GM18909 (cell line): ENCODE results near the gene ADORA2A.

Source experiments
- ATAC-seq: cut with Tn5 transposase; IDR thresholded peaks from one replicate; pipeline ENCODE4 v1.9.1; 2021; ENCODE audit warnings: mild to moderate bottlenecking; ENCODE audit not compliant: unreplicated experiment, poor library complexity

ADORA2A gene

GRCh38 chr22:24427500-24428164, at the start of gene ADORA2A:
Gene ADORA2A (plus strand): TSS chr22:24427599. CDS start chr22:24433405, 5,806 bp downstream.
- peak; percentile 56 for ATAC-seq

DNA sequence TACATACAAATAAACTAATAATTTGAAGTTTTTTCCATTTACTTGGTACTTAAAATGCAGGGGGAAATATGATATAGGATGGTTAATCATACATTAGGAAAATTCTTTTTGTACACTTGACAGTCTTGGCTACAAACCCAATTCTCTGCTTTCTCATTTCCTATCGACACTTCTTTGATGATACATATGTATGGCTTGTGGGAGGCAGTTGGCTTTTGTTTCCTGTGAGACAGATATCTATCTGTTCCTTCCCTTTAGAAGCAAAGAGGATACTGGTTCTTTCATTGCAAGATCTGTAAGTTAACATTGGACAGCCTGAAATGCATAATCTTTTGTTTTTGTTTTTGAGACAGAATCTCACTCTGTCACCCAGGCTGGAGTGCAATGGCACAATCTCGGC, 47.9 kb upstream of the ADORA2A start:
- no peak for ATAC-seq

- no peak for ATAC-seq
Measured at GRCh38 chr22:24380220-24380904, 47.0 kb upstream of the ADORA2A start.

DNA sequence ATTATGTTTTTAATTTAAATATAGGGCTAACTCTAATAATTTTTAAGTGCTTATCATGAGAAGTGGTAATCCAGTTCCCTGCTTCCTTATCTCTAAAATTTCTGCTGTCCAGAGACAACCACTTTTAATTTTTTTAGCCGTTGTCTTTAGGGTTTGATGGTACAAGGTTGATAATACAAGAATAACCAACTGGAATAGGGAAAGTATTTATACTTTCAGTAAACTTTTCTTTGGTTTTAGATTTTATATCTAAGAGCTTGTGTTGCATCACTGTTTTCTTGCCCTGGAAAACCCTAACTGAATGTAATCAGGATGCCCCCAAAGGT, 46.5 kb upstream of the ADORA2A start:
- no peak for ATAC-seq

GRCh38 chr22:24383061-24383460, 44.3 kb upstream of the ADORA2A start:
- ATAC-seq: no peak

GRCh38 chr22:24384131-24384530, 43.3 kb upstream of the ADORA2A start:
- no peak for ATAC-seq

- ATAC-seq: no peak
Measured at GRCh38 chr22:24386937-24387471, 40.4 kb upstream of the ADORA2A start.

GRCh38 chr22:24389680-24390079, 37.7 kb upstream of the ADORA2A start:
- ATAC-seq: no peak

DNA sequence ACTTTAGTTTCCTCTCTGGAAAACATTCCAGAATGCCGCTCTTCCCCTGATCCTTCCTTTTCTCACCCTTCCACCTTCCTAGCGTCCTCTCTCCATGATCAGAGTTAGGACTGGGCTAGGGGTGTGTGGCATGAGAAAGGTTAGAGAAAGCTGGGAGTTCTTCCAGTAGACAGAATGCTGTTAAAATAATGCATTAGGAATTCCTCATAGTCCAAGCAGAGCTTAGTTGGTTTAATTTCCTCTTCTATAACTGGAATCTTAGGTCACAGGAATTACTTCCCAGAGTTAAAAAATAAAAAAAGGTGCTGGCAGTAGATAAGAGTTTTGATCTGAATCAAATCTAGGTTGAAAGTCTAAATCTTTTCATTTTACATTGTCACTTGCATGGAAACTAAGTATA, 37.2 kb upstream of the ADORA2A start:
- ATAC-seq: no peak

GRCh38 chr22:24390576-24390975, 36.8 kb upstream of the ADORA2A start:
- no peak for ATAC-seq

DNA sequence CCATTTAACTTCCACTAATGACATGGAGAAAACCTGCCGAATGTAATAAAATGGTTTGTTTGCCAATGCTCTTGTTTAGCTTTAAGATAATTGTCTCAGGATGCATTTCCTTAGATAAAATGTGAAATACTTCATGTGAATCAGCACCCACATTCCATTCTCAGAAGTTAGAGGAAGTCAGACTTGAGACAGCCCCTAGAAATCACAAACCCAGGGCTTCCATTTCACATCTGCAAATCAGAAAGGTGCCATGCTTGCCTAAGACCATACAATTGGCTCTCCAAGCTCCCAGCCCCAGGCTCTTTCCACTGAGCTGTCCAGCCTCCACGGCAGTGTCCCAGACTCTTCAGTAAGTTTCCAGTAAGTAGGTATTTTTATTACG, 35.6 kb upstream of the ADORA2A start:
- no peak for ATAC-seq

DNA sequence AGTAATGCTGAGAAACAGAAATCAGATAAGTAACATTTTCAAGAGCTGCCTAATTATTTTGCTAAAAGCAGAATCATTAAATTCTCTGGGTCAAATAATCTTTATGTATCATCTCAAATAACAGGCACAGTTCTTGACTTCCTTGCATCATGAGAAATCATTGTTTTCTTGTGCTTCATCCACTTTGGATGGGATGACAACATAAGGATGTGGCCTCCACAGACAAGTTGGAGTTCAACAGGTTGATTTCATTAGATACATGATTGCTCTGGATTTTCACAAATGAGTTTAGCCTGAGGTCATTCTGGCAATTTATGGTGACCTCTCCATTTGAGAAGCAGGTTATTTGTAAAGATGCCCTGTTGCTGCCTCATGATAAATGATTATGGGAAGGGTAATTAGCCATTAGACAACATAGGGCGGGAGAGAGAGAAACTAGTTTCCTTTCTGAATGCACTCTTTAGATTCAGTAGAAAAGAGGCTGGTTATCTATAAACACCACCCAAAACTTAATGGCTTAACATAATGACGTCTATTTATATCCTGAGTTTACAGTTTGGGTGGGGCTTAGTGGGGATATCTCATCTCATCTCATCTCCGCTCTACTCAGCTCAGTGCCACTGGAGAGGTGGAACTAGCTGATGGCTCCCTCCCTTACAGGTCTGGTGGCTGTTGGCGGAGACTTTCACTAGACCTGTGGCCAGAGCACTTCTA, 35.0 kb upstream of the ADORA2A start:
- ATAC-seq: no peak

DNA sequence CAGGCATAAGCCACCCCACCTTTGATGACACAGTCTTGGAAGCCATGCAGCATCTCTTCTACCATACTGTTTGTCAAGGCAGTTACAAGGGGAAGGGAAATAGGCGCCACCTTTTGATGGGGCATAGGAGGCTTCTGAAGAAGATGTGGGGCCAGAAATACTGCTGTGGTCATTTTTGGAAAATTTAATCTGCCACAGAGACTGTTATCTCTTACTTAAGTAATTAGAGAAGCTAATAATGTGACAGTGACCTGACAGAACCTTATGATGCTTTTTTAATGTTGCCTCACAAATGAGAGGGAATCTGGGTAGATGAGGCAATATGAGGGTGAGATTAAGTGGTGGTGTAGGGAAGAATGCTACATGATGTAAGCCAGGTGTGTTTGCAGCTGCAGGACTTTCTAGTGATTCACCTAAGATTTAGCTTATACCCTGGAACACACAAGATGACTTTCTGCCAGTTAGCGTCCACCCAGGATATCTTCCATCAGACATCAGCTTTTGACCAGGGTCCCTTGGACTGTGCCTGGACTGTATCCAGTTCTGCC, 34.3 kb upstream of the ADORA2A start:
- ATAC-seq: no peak

GRCh38 chr22:24393848-24394247, 33.6 kb upstream of the ADORA2A start:
- ATAC-seq: no peak

DNA sequence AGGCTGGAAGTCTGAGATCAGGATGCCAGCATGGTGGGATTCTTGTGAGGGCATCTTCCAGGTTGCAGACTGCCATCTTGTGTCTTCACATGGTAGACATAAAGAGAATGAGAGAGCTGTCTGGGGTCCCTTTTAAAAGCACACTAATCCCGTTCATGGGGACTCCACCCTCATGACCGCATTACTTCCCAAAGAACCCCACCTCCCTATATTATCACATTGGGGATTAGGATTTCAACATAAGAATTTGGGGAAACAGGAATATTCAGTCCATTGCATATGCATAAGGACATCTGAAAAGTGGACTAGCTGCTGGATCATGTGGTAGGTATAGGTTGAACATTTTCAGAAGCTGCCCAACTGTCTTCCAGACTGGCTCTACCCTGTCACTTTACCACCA, 33.1 kb upstream of the ADORA2A start:
- no peak for ATAC-seq

- ATAC-seq: no peak
Measured at GRCh38 chr22:24398409-24398808, 29.0 kb upstream of the ADORA2A start.

GRCh38 chr22:24400034-24400725, 27.2 kb upstream of the ADORA2A start:
- no peak for ATAC-seq

GRCh38 chr22:24400726-24401596, 26.4 kb upstream of the ADORA2A start:
- no peak for ATAC-seq

DNA sequence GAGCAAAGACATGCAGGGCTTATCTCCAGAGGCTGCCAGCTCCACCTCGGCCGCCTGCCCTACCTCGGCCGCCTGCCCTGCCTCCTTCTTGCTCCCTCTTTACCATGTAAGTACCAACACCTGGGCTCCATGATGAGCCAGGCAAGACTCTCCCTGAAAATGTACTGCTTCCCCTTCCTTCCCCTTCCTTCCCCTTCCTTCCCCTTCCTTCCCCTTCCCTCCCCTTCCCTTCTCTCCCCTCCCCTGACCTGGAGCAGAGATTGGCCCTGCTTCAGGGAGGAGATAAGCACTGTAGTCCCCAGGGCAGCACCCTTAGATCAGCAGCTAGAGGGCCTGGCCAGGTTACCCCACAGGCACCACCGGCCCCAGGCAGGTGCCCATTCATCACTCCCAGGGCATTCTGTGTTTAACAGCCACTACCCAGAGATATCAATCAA, 25.4 kb upstream of the ADORA2A start:
- no peak for ATAC-seq
